Measurements from ENCODE around the gene MICALL2. TPM values are rescaled to one million over a fixed set of nuclear protein-coding genes. Genes with fewer than 3 reads are reported as not detected.
"Not testable (repeated sequence)": the region's sequence is repeated elsewhere in the genome, so short reads cannot be mapped to it uniquely, and the experiment has no call there.

Gene MICALL2
- total and polyA plus RNA-seq, 2 donors (not counting 1 experiment from before 2014, with no cell fraction given): 11.7 to 60.1 TPM

DNA sequence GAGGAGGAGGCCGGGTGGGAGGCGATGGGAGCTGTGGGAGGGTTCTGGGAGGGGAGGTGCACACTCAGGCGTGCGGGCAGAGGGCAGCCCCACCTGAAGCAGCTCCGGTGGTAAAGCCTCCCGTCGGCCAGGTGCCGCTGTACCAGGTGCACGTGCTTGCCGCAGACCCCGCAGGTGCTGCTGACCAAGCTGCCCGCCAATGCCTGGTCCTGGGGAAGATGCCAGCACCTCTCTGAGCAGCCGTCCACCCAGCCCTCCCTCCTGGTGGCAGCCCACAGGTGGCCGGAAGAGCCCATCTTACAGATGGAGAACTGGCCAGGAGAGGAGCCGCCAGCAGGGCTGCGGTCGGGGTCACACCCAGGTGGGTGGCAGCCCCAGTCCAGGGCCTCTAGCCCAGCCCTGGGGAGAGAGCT is 12.6 kb downstream of the MICALL2 start:
- Histone ChIP-seq H2AFZ (ENCODE audit: low read length) (no peak overlapping the region), H3K4me1 (ENCODE audit: control insufficient read depth, extremely low read depth, insufficient read depth, low read length) (peaks cover 2% of the 10 kb centered on the region), H3K4me3 (replicated peaks in 1 of 4; ENCODE audit: control extremely low read depth in 1 of 4, insufficient read depth in 1 of 4, low read depth in 3 of 4, low read length in 4 of 4) (no peak overlapping the region), H3K4me2 (ENCODE audit: extremely low read depth, insufficient read depth, low read length) (no peak overlapping the region), H3K27ac (ENCODE audit: insufficient read depth, low read length) (no peak overlapping the region), H3K79me2 (ENCODE audit: control insufficient read depth, insufficient read depth, low read length) (peaks cover 8% of the 10 kb centered on the region), H4K20me1 (ENCODE audit: control insufficient read depth, extremely low read depth, insufficient read depth, low read length) (no peaks in the 10 kb centered on the region), H3K27me3 (ENCODE audit: control insufficient read depth, insufficient read depth, low read length) (no peaks in the 10 kb centered on the region), H3K36me3 (ENCODE audit: control insufficient read depth, insufficient read depth, low read length) (peaks cover 15% of the 10 kb centered on the region), H3K9ac (ENCODE audit: insufficient read depth, low read length) (no peak overlapping the region), H3K9me3 (ENCODE audit: control insufficient read depth, insufficient read depth, low read depth, low read length) (no peaks in the 10 kb centered on the region)
- TF ChIP-seq, protein P1, sequence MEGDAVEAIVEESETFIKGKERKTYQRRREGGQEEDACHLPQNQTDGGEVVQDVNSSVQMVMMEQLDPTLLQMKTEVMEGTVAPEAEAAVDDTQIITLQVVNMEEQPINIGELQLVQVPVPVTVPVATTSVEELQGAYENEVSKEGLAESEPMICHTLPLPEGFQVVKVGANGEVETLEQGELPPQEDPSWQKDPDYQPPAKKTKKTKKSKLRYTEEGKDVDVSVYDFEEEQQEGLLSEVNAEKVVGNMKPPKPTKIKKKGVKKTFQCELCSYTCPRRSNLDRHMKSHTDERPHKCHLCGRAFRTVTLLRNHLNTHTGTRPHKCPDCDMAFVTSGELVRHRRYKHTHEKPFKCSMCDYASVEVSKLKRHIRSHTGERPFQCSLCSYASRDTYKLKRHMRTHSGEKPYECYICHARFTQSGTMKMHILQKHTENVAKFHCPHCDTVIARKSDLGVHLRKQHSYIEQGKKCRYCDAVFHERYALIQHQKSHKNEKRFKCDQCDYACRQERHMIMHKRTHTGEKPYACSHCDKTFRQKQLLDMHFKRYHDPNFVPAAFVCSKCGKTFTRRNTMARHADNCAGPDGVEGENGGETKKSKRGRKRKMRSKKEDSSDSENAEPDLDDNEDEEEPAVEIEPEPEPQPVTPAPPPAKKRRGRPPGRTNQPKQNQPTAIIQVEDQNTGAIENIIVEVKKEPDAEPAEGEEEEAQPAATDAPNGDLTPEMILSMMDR (conservative IDR thresholded peaks at IDR 0.05 in 1 of 2, IDR thresholded peaks at IDR 0.05 in 1 of 2; ENCODE audit: low read depth in 1 of 2, low read length in 2 of 2): no peak
- TF ChIP-seq EZH2 (IDR thresholded peaks at IDR 0.05; ENCODE audit: low read length, missing control alignments): no peak
- DNase-seq (ENCODE audit: low read depth in 2 of 2): no peak

DNA sequence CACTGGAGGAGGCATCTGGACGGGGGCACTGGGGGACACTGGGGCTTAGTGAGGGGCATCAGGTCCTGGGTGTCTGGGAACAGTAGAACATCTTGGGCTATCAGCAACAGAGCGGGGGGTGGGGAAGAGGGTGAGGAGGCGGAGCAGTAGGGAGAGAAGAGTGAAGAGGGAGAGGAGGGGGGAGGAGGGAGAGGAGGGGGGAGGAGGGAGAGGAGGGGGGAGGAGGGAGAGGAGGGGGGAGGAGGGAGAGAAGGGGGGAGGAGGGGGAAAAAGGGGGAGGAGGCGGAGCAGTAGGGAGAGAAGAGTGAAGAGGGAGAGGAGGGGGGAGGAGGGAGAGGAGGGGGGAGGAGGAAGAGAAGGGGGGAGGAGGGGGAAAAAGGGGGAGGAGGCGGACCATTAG is 13.2 kb downstream of the MICALL2 start:
- H4K20me1 ChIP-seq (ENCODE audit: control insufficient read depth, extremely low read depth, insufficient read depth, low read length); H3K9ac ChIP-seq (ENCODE audit: insufficient read depth, low read length); H3K79me2 ChIP-seq (ENCODE audit: control insufficient read depth, insufficient read depth, low read length); H3K4me2 ChIP-seq (ENCODE audit: extremely low read depth, insufficient read depth, low read length); H3K4me3 ChIP-seq (replicated peaks in 1 of 4; ENCODE audit: control extremely low read depth in 1 of 4, insufficient read depth in 1 of 4, low read depth in 3 of 4, low read length in 4 of 4); H3K27me3 ChIP-seq (ENCODE audit: control insufficient read depth, insufficient read depth, low read length); H3K27ac ChIP-seq (ENCODE audit: insufficient read depth, low read length); H3K4me1 ChIP-seq (ENCODE audit: control insufficient read depth, extremely low read depth, insufficient read depth, low read length); H3K9me3 ChIP-seq (ENCODE audit: control insufficient read depth, insufficient read depth, low read depth, low read length); H2AFZ ChIP-seq (ENCODE audit: low read length): not testable (repeated sequence)
- peak; percentile 43 to 91 for DNase-seq (ENCODE audit: low read depth in 2 of 2)
- H3K36me3 ChIP-seq (ENCODE audit: control insufficient read depth, insufficient read depth, low read length): peaks cover 21% of the 10 kb centered on the region

DNA sequence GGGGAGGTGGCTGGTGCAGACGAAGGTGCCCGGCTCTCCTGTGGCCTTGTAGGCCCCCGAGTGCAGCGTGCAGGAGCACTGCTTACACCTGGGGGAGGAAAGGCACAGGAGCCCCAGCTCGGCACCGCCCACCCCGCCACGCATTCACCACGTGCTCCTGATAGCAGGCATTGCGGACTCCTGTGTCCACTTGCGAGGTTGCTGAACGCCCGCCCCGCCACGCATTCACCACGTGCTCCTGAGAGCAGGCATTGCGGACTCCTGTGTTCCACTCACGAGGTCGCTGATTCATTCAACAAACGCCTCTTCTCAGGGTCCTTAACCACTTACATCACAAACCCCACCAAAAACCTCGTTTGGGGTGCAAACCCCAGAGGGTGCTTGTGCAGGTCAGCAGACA is 13.9 kb downstream of the MICALL2 start:
- Histone ChIP-seq H3K4me1 (ENCODE audit: control insufficient read depth, extremely low read depth, insufficient read depth, low read length) (peaks cover 2% of the 10 kb centered on the region), H3K9me3 (ENCODE audit: control insufficient read depth, insufficient read depth, low read depth, low read length) (no peaks in the 10 kb centered on the region), H3K9ac (ENCODE audit: insufficient read depth, low read length) (no peak overlapping the region), H4K20me1 (ENCODE audit: control insufficient read depth, extremely low read depth, insufficient read depth, low read length) (no peaks in the 10 kb centered on the region), H3K4me2 (ENCODE audit: extremely low read depth, insufficient read depth, low read length) (no peak overlapping the region), H3K27ac (ENCODE audit: insufficient read depth, low read length) (no peak overlapping the region), H2AFZ (ENCODE audit: low read length) (no peak overlapping the region), H3K27me3 (ENCODE audit: control insufficient read depth, insufficient read depth, low read length) (no peaks in the 10 kb centered on the region), H3K4me3 (replicated peaks in 1 of 4; ENCODE audit: control extremely low read depth in 1 of 4, insufficient read depth in 1 of 4, low read depth in 3 of 4, low read length in 4 of 4) (no peak overlapping the region), H3K79me2 (ENCODE audit: control insufficient read depth, insufficient read depth, low read length) (peaks cover under 1% of the 10 kb centered on the region), H3K36me3 (ENCODE audit: control insufficient read depth, insufficient read depth, low read length) (peaks cover 26% of the 10 kb centered on the region)
- no peak for DNase-seq (ENCODE audit: low read depth in 2 of 2)
- TF ChIP-seq EZH2 (IDR thresholded peaks at IDR 0.05; ENCODE audit: low read length, missing control alignments): no peak
- TF ChIP-seq, protein P1 (conservative IDR thresholded peaks at IDR 0.05 in 1 of 2, IDR thresholded peaks at IDR 0.05 in 1 of 2; ENCODE audit: low read depth in 1 of 2, low read length in 2 of 2): no peak

All from fibroblast of lung (primary cell).